Activated T-helper 1 cell treated with anti-CD3 and anti-CD28 coated beads, Interleukin-12 subunit alpha, Interleukin-12 subunit beta, Interleukin-2, Interleukin-4 antibody, amounts not matched to agents 30 ng/mL and 10 ng/mL and 1 ng/mL, durations not matched to agents 14 hours and 24 hours and 36 hours (primary cell): ENCODE results near the gene NUP205. TPM values are rescaled to one million over a fixed set of nuclear protein-coding genes. Genes with fewer than 3 reads are reported as not detected.
A peak's percentile ranks its signal among the peaks of the same experiment; 100 is the strongest.

Source experiments
- DNase-seq: peaks from one replicate; pipeline ENCODE4 v3.0.0; 2021; ENCODE audit warnings: low spot score
- H3K27ac Mint-ChIP-seq: one replicate; pipeline ENCODE4 v1.8.0; 2021; ENCODE audit warnings: mild to moderate bottlenecking, mixed read lengths
- H3K27me3 Mint-ChIP-seq: one replicate; pipeline ENCODE4 v1.8.0; 2022; ENCODE audit warnings: mild to moderate bottlenecking, moderate library complexity, mixed read lengths; ENCODE audit not compliant: insufficient read depth
- H3K36me3 Mint-ChIP-seq: one replicate; pipeline ENCODE4 v1.8.0; 2021; ENCODE audit warnings: low read depth, mixed read lengths
- H3K4me1 Mint-ChIP-seq: one replicate; pipeline ENCODE4 v1.8.0; 2021; ENCODE audit warnings: low read depth, mixed read lengths
- H3K4me3 Mint-ChIP-seq: one replicate; pipeline ENCODE4 v1.8.0; 2021; ENCODE audit warnings: mild to moderate bottlenecking, moderate library complexity, mixed read lengths
- H3K9me3 Mint-ChIP-seq: one replicate; pipeline ENCODE4 v1.8.0; 2021; ENCODE audit warnings: mixed read lengths
- intact Hi-C: fragments of 100-400 bp; cut with micrococcal nuclease; formaldehyde crosslinking; loops from one replicate; pipeline ENCODE4 v1.15.1; 2024
- total RNA-seq: library from RNA; stranded (reverse); gene quantifications from 2 replicates; pipeline ENCODE4 v1.2.3, GENCODE V29; 2022

NUP205 gene
- total RNA-seq, 1 donor from 2014 or later = 110 TPM

- Mint-ChIP-seq H3K27me3 (no peaks in the 10 kb centered on the region), H3K4me3 (no peak overlapping the region), H3K27ac (no peak overlapping the region), H3K4me1 (peaks cover 16% of the 10 kb centered on the region), H3K9me3 (no peaks in the 10 kb centered on the region), H3K36me3 (peaks cover 11% of the 10 kb centered on the region)
- DNase-seq = peak; percentile 60
- intact Hi-C loops = loop anchor here (1.0 to 5.0 kb wide), 5 partner anchors 104 to 411 kb away; partner anchors contain the start of genes STMP1 and TMEM140
Measured at GRCh38 chr7:135558337-135558767, 635 bp downstream of the NUP205 start.

DNA sequence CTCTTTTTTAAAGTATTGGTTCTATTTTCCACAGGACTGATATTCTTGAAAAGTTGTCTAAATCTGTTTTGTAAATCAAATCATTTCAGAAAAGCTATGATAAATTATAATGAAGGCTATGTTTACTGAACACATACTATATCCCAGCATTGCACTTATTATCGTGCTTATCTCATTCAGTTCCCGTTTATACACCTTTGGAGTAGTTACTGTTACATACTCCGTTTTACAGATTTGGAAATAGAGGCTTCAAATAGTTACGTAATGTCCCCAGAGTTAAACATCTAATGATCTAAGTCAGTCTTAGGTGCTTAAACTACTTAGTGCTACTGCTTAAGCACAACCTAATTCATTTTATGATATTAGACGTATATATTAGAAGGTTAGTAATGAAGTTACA, 1.2 kb downstream of the NUP205 start:
- no peak overlapping the region for H3K27ac Mint-ChIP-seq
- DNase-seq = no peak

DNA sequence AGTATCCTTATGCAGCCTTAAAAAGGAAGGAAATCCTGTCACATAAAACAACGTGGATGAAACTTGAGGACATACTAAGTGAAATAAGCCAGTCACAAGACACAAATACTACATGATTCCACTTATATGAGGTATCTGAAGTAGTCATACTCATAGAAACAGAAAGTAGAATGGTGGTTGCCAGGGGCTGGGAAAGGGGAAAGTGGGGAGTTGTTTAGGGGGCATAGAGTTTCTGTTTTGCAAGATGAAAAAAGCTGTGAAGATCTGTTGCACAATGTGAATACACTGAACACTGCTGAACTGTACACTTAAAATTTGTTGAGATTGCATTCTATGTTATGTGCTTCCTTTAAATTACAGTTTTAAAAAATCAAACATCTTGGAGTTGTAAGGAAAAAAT, 2.9 kb downstream of the NUP205 start:
- Mint-ChIP-seq H3K4me1 (peaks cover 16% of the 10 kb centered on the region), H3K9me3 (no peaks in the 10 kb centered on the region), H3K36me3 (peaks cover 13% of the 10 kb centered on the region), H3K27me3 (no peaks in the 10 kb centered on the region), H3K4me3 (no peak overlapping the region), H3K27ac (no peak overlapping the region)
- intact Hi-C loops = no loop called here
- DNase-seq = no peak

More for the DNA sequence above, 1.2 kb downstream of the NUP205 start:
- Mint-ChIP-seq H3K36me3 (peaks cover 11% of the 10 kb centered on the region), H3K27me3 (no peaks in the 10 kb centered on the region), H3K9me3 (no peaks in the 10 kb centered on the region), H3K4me3 (no peak overlapping the region), H3K4me1 (peaks cover 16% of the 10 kb centered on the region)
- intact Hi-C loops = loop anchor here (1.0 to 5.0 kb wide), 5 partner anchors 103 to 412 kb away; partner anchors contain the start of genes STMP1 and TMEM140

GRCh38 chr7:135562720-135563119, 5.0 kb downstream of the NUP205 start:
- Mint-ChIP-seq H3K9me3 (no peaks in the 10 kb centered on the region), H3K27ac (no peak overlapping the region), H3K4me3 (no peak overlapping the region), H3K27me3 (no peaks in the 10 kb centered on the region), H3K36me3 (peaks cover 20% of the 10 kb centered on the region), H3K4me1 (peaks cover 16% of the 10 kb centered on the region)
- intact Hi-C loops = no loop called here
- DNase-seq = no peak

GRCh38 chr7:135571834-135572233, 14.1 kb downstream of the NUP205 start:
- H3K27ac Mint-ChIP-seq = no peak overlapping the region
- H3K4me1 Mint-ChIP-seq = peaks cover 12% of the 10 kb centered on the region
- H3K9me3 Mint-ChIP-seq = peaks cover 10% of the 10 kb centered on the region
- intact Hi-C loops = no loop called here
- H3K4me3 Mint-ChIP-seq = no peak overlapping the region
- peaks cover 37% of the 10 kb centered on the region for H3K36me3 Mint-ChIP-seq
- DNase-seq = no peak
- H3K27me3 Mint-ChIP-seq = no peaks in the 10 kb centered on the region

DNA sequence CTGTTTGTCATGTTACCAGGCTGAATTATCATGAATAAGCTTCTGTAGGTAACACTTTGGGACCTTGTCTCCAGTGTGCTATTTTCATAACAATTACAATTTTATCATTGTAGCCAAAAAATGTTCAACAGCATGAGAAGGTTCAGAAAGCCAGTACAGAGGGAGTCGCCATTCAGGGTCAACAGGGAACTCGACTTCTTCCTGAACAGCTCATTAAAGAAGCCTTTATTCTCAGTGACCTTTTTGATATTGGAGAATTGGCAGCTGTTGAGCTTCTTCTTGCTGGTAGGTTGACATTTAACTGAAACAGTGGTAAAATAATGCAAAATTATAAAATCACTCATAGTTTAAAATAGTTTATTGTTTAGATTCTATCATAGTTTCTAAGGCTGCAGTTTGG, 15.8 kb downstream of the NUP205 start:
- H3K27ac Mint-ChIP-seq = no peak overlapping the region

DNA sequence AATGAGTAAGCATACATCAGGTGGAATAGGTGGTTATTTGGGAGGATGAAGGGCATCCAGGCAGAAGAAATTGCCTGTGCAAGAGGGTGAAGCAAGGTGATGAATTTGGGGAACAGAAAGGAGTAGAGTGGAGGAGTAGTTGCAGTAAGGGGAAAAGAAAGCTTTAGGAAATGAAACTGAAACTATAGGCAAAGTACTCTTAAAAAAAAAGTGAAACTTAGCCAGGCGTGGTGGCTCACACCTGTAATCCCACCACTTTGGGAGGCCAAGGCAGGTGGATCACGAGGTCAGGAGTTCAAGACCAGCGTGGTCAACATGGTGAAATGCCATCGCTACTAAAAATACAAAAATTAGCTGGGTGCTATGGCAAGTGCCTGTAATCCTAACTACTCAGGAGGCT, 17.6 kb downstream of the NUP205 start:
- intact Hi-C loops = loop anchor here (5.0 kb wide), 1 partner anchor 42 kb away; no protein-coding TSS in a partner anchor
- no peaks in the 10 kb centered on the region for H3K27me3 Mint-ChIP-seq
- H3K9me3 Mint-ChIP-seq = peaks cover 10% of the 10 kb centered on the region
- H3K27ac Mint-ChIP-seq = peak overlapping the region; percentile 64
- H3K4me3 Mint-ChIP-seq = no peak overlapping the region
- no peak for DNase-seq
- peaks cover 52% of the 10 kb centered on the region for H3K36me3 Mint-ChIP-seq
- H3K4me1 Mint-ChIP-seq = peaks cover 12% of the 10 kb centered on the region

More for the DNA sequence above, 15.8 kb downstream of the NUP205 start:
- Mint-ChIP-seq H3K27me3 (no peaks in the 10 kb centered on the region), H3K4me1 (peaks cover 12% of the 10 kb centered on the region), H3K36me3 (peaks cover 45% of the 10 kb centered on the region), H3K9me3 (peaks cover 10% of the 10 kb centered on the region), H3K4me3 (no peak overlapping the region)
- intact Hi-C loops = no loop called here
- no peak for DNase-seq

DNA sequence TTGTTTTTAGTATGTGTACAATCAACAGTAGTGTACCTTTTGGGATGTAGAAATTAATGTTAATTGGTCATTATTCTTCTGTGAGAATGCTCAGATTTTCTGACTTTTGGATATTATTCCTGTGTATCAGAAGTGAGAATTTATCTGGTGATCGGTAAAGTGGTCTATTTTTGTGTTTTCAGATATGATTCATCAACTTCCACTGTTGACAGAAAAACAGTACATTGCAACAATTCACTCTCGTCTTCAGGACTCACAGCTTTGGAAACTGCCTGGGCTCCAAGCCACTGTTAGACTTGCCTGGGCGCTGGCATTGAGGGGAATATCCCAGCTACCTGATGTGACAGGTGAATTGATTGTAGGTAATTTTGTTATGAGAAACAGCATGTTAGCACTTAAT, 20.9 kb downstream of the NUP205 start:
- intact Hi-C loops = loop anchor here (5.0 kb wide), 1 partner anchor 39 kb away; no protein-coding TSS in a partner anchor
- no peak overlapping the region for H3K27ac Mint-ChIP-seq
- peaks cover 47% of the 10 kb centered on the region for H3K36me3 Mint-ChIP-seq
- H3K27me3 Mint-ChIP-seq = no peaks in the 10 kb centered on the region
- DNase-seq = no peak
- peaks cover 10% of the 10 kb centered on the region for H3K9me3 Mint-ChIP-seq
- H3K4me1 Mint-ChIP-seq = peaks cover 12% of the 10 kb centered on the region
- no peak overlapping the region for H3K4me3 Mint-ChIP-seq

DNA sequence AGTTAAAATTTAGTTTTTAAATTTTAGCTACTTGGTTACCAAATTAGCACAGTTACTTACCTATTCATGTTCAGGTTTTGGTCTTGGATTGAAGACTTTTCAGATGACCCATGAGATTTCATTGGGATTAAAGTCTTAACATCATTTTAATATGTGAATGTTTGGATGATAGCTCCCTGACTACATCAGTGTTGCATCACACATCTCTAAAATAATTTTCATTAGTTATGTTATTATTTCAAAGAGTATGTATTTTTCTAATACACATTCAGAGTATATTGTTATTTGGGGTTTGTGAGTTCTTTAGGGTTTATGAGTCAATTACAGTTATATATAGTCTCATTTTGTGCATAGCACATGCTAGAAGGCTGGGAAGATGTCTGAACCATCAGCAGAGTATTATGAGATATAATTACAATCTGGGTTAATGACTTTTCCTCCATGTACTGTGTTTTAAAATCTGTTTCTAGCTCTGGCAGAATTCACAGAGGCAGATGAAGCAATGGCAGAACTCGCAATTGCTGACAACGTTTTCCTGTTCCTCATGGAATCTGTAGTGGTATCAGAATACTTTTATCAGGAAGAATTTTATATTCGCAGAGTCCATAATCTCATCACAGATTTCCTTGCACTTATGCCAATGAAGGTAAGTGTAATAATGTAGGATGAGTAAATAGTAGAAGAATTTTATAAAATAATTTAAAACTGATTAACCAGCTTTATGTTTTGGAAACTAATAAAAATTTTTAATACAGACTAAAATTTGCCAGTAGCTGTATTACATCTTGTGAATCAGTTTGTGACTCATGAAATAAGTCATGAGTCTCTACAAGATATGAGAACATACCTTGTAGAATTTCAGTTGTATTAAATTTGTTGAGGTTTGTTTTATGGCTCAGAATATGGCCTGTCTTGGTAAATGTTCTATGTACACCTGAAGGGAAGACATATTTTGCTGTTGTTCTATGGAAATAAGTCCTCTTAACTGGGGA, 26.9 kb downstream of the NUP205 start:
- Mint-ChIP-seq H3K9me3 (no peaks in the 10 kb centered on the region), H3K36me3 (peaks cover 34% of the 10 kb centered on the region), H3K27ac (no peak overlapping the region), H3K4me3 (no peak overlapping the region), H3K27me3 (no peaks in the 10 kb centered on the region), H3K4me1 (no peaks in the 10 kb centered on the region)
- intact Hi-C loops = loop anchor here (2.0 kb wide), 1 partner anchor 16 kb away; no protein-coding TSS in a partner anchor
- DNase-seq = no peak

GRCh38 chr7:135597181-135597925, 39.6 kb downstream of the NUP205 start:
- intact Hi-C loops = no loop called here
- Mint-ChIP-seq H3K9me3 (no peaks in the 10 kb centered on the region), H3K27ac (no peak overlapping the region), H3K4me3 (no peak overlapping the region), H3K27me3 (no peaks in the 10 kb centered on the region), H3K36me3 (peaks cover 44% of the 10 kb centered on the region), H3K4me1 (no peaks in the 10 kb centered on the region)
- no peak for DNase-seq

DNA sequence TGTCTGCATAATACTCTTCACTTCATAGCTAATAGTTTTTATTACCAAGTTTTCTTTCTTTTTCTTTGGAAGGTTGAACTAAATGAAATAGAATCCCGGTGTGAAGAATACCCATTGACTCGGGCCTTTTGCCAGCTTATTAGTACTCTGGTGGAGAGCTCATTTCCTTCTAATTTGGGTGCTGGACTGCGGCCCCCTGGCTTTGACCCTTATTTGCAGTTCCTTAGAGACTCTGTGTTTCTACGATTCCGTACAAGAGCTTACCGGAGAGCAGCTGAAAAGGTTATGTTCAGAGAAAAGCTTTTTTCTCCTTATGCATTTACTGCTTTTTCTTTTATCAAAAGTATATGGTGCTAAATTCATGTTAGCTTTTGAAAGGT, 40.2 kb downstream of the NUP205 start:
- Mint-ChIP-seq H3K9me3 (no peaks in the 10 kb centered on the region), H3K4me3 (no peak overlapping the region), H3K4me1 (no peaks in the 10 kb centered on the region), H3K36me3 (peaks cover 43% of the 10 kb centered on the region), H3K27me3 (no peaks in the 10 kb centered on the region), H3K27ac (no peak overlapping the region)
- DNase-seq = no peak
- intact Hi-C loops = no loop called here

DNA sequence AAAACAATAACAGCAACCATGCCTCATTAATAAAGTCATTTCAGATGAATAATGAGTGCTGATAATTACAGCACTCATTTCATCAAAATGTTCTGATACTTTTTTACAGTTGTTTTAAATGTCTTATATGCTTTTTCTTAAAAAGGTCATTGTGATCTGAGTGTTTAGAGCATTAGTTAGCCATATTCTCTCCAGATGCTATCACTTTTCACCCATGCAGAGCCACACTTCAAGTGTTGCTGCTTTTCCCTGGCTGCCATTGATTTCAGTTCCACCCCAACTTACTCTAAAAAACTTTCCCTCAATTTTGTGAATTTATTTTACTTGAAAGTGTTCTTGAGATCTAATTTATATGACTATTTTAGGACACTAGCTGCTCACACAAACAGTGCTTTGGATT, 41.8 kb downstream of the NUP205 start:
- H3K27me3 Mint-ChIP-seq = no peaks in the 10 kb centered on the region
- H3K27ac Mint-ChIP-seq = no peak overlapping the region
- no peak for DNase-seq
- H3K9me3 Mint-ChIP-seq = no peaks in the 10 kb centered on the region
- H3K4me3 Mint-ChIP-seq = no peak overlapping the region
- H3K36me3 Mint-ChIP-seq = peaks cover 44% of the 10 kb centered on the region
- no peaks in the 10 kb centered on the region for H3K4me1 Mint-ChIP-seq
- intact Hi-C loops = no loop called here
